ENCODE data around the gene PROS1.

DNA sequence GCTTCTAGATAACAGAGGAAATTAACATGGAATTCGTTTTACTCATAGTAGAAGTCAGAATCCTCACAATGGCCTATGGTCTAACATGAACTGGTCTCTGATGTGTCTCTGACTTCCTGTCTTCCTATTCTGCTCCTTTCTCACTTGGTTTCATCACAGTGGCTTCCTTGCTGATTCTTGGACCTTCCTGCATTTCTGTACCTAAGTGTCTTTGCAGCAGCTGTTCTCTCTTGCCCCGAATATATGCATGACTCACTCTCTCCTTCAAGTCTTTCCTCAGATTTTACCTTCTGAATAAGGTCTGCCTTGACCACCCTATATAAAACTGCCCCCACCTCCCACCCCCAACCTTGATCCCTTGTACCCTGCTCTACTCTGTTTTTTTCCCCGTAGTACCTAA is 20.4 kb upstream of the PROS1 start:
- TF ChIP-seq, protein P1, sequence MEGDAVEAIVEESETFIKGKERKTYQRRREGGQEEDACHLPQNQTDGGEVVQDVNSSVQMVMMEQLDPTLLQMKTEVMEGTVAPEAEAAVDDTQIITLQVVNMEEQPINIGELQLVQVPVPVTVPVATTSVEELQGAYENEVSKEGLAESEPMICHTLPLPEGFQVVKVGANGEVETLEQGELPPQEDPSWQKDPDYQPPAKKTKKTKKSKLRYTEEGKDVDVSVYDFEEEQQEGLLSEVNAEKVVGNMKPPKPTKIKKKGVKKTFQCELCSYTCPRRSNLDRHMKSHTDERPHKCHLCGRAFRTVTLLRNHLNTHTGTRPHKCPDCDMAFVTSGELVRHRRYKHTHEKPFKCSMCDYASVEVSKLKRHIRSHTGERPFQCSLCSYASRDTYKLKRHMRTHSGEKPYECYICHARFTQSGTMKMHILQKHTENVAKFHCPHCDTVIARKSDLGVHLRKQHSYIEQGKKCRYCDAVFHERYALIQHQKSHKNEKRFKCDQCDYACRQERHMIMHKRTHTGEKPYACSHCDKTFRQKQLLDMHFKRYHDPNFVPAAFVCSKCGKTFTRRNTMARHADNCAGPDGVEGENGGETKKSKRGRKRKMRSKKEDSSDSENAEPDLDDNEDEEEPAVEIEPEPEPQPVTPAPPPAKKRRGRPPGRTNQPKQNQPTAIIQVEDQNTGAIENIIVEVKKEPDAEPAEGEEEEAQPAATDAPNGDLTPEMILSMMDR (IDR thresholded peaks at IDR 0.05), result no peak
- TF ChIP-seq POLR2A (IDR thresholded peaks at IDR 0.05), result no peak
